Type B pancreatic cell (in vitro differentiated cells): ENCODE data around the gene TTC28. TPM values are rescaled to one million over a fixed set of nuclear protein-coding genes. Genes with fewer than 3 reads are reported as not detected.

Experiments
- DNase-seq: peaks from one replicate; pipeline ENCODE4 v3.0.0; 2021; ENCODE audit warnings: mixed read lengths; ENCODE audit not compliant: unreplicated experiment; ENCODE audit errors: extremely low spot score
- H3K27ac Mint-ChIP-seq: 2 replicates; pipeline ENCODE4 v1.8.0; 2021; ENCODE audit warnings: mild to moderate bottlenecking, mixed read lengths
- H3K27me3 Mint-ChIP-seq: 2 replicates; pipeline ENCODE4 v1.8.0; 2021; ENCODE audit warnings: mixed read lengths
- H3K36me3 Mint-ChIP-seq: 2 replicates; pipeline ENCODE4 v1.8.0; 2021; ENCODE audit warnings: mixed read lengths
- H3K4me1 Mint-ChIP-seq: one replicate; pipeline ENCODE4 v1.8.0; 2021; ENCODE audit warnings: mixed read lengths; ENCODE audit not compliant: unreplicated experiment
- H3K4me3 Mint-ChIP-seq: 2 replicates; pipeline ENCODE4 v1.8.0; 2021; ENCODE audit warnings: mild to moderate bottlenecking, mixed read lengths
- H3K9me3 Mint-ChIP-seq: 2 replicates; pipeline ENCODE4 v1.8.0; 2021; ENCODE audit warnings: mixed read lengths
- total RNA-seq: library from RNA; stranded (reverse); gene quantifications from 2 replicates; pipeline ENCODE4 v1.2.1, GENCODE V29; 2021; ENCODE audit warnings: low replicate concordance
- TF ChIP-seq, protein P1 (sequence below): fragments of 200-600 bp; sonication (generic); conservative IDR thresholded peaks from 2 replicates; pipeline ENCODE4 v1.5.0; 2021; ENCODE audit warnings: antibody characterized with exemption, mild to moderate bottlenecking

Gene TTC28
- total RNA-seq, 1 donor from 2014 or later, result 59.2 TPM

DNA sequence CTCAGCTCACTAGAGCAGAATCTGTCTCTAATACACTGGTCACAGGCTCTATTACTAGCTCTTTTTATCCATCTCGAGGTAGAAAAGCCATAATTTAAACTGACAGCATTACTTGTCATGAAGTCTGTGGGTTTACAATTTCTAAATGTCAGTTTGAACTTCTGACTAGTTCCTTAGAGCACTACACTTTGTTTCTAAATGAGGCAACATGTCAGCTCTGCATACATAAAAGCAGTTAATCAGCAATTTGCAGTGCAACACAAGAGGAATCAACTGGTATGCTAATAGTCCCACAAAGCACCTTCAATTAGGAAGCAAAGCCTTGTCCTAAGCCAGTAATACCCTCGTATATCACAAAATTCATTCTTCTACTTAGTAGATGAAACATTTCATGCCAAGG, 321.3 kb downstream of the TTC28 start:
- Mint-ChIP-seq H3K27me3 (no peaks in the 10 kb centered on the region), H3K36me3 (peaks cover 16% of the 10 kb centered on the region), H3K4me3 (no peak overlapping the region), H3K9me3 (peaks cover 11% of the 10 kb centered on the region), H3K27ac (no peak overlapping the region), H3K4me1 (peaks cover 8% of the 10 kb centered on the region)
- TF ChIP-seq, protein P1, sequence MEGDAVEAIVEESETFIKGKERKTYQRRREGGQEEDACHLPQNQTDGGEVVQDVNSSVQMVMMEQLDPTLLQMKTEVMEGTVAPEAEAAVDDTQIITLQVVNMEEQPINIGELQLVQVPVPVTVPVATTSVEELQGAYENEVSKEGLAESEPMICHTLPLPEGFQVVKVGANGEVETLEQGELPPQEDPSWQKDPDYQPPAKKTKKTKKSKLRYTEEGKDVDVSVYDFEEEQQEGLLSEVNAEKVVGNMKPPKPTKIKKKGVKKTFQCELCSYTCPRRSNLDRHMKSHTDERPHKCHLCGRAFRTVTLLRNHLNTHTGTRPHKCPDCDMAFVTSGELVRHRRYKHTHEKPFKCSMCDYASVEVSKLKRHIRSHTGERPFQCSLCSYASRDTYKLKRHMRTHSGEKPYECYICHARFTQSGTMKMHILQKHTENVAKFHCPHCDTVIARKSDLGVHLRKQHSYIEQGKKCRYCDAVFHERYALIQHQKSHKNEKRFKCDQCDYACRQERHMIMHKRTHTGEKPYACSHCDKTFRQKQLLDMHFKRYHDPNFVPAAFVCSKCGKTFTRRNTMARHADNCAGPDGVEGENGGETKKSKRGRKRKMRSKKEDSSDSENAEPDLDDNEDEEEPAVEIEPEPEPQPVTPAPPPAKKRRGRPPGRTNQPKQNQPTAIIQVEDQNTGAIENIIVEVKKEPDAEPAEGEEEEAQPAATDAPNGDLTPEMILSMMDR, result no peak
- DNase-seq, result no peak

DNA sequence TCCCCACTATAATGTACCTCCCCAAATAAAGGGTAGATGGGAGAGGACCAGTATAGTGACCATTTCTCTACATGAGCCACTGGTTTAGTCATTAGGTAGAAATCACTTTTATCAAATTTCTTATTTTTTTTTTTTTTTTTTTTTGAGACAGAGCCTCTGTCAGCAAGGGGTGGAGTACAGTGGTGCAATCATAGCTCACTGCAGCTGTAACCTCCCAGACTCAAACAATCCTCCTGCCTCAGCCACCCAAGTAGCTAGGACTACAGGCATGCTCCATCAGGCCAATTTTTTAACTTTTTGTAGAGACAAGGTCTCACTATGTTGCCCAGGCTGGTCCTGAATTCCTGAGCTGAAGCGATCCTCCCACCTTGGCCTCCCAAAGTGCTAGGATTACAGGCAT, 322.4 kb downstream of the TTC28 start:
- TF ChIP-seq, protein P1, result no peak
- Mint-ChIP-seq H3K27ac (no peak overlapping the region), H3K27me3 (no peaks in the 10 kb centered on the region), H3K4me1 (peaks cover 8% of the 10 kb centered on the region), H3K9me3 (peaks cover 5% of the 10 kb centered on the region), H3K4me3 (no peak overlapping the region), H3K36me3 (peaks cover 9% of the 10 kb centered on the region)
- DNase-seq, result no peak

DNA sequence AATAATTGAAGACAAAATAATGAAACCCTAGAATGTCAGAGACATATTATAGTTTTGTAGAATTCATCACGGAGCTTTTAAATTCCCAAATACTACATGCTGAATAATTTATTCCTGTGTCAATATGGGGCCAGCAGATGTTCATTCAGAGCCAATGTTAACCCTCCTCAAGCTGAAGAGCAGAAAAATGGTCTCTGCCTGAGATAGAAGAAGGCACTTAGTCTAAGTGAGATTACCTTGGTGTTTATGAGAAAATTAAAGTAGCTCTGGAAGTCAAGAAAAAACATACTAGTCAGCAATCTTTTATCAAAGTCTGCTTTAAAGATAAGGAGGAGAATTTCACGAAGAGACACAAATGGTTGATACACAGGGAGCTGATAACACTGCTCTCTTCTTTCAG, 328.2 kb downstream of the TTC28 start:
- Mint-ChIP-seq H3K27me3 (no peaks in the 10 kb centered on the region), H3K9me3 (peaks cover 3% of the 10 kb centered on the region), H3K27ac (no peak overlapping the region), H3K4me1 (peaks cover 33% of the 10 kb centered on the region), H3K36me3 (peaks cover 3% of the 10 kb centered on the region), H3K4me3 (no peak overlapping the region)
- TF ChIP-seq, protein P1, result no peak
- DNase-seq, result no peak

- TF ChIP-seq, protein P1, result no peak
- no peak for DNase-seq
- Mint-ChIP-seq H3K27me3 (no peaks in the 10 kb centered on the region), H3K36me3 (peaks cover 3% of the 10 kb centered on the region), H3K9me3 (peaks cover 5% of the 10 kb centered on the region), H3K4me3 (no peak overlapping the region), H3K4me1 (peaks cover 47% of the 10 kb centered on the region), H3K27ac (no peak overlapping the region)
Measured at GRCh38 chr22:28348613-28349609, 330.7 kb downstream of the TTC28 start.

DNA sequence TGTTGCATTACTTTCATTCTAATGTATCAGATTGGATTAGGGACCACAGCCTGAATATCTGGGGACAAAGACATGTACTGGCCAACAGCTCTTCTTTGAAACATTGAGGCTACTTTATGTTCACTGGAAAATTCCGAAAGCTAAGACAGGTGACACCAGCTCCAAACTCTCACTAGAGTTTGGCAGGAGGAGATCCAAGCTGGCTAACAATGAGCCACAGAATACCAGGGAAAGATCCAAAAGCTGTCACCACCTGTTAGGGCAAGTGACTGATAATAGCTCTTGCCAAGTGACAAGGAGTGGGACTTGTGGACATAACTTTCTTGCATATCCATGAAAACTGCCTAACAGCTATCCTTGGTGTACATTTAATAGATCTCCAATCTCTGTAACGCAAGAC, 333.3 kb downstream of the TTC28 start:
- Mint-ChIP-seq H3K36me3 (peaks cover 3% of the 10 kb centered on the region), H3K9me3 (peaks cover 5% of the 10 kb centered on the region), H3K27ac (peak overlapping the region; percentile 46), H3K4me1 (peaks cover 39% of the 10 kb centered on the region), H3K4me3 (no peak overlapping the region), H3K27me3 (no peaks in the 10 kb centered on the region)
- DNase-seq, result no peak
- TF ChIP-seq, protein P1, result no peak
